K562 (cell line): ENCODE results near the gene KIAA2012.
A peak's percentile ranks its signal among the peaks of the same experiment; 100 is the strongest.
"Not testable (repeated sequence)": the region's sequence is repeated elsewhere in the genome, so short reads cannot be mapped to it uniquely, and the experiment has no call there.

Experiments used
- CHD1 ChIP-seq: fragments of 200-600 bp; sonication (generic); IDR thresholded peaks from one replicate; pipeline ENCODE4 v1.6.1; 2012; ENCODE audit warnings: mild to moderate bottlenecking, moderate library complexity, low read length, inconsistent platforms
- CHD4 ChIP-seq: fragments of 200-600 bp; sonication (generic); IDR thresholded peaks from 3 replicates; pipeline ENCODE4 v1.6.1; 2012; ENCODE audit warnings: low read depth, mild to moderate bottlenecking, mixed read lengths, low read length, inconsistent platforms; ENCODE audit not compliant: insufficient read depth, insufficient replicate concordance, poor library complexity, severe bottlenecking
- DIDO1 ChIP-seq: fragments of 450-650 bp; IDR thresholded peaks from 2 replicates; pipeline ENCODE4 v1.6.1; 2016; ENCODE audit warnings: low read depth, missing biosample characterization, missing genetic modification characterization
- USF1 ChIP-seq: sonication (generic); formaldehyde crosslinking; IDR thresholded peaks from 2 replicates; pipeline ENCODE4 v1.9.0; 2022; ENCODE audit warnings: mild to moderate bottlenecking, missing genetic modification reagents
- ZBTB40 ChIP-seq, 2 experiments: fragments of 450-650 bp in 1 of 2; sonication (generic) in 1 of 2; formaldehyde crosslinking in 1 of 2; IDR thresholded peaks; 2 replicates each; pipeline versions ENCODE4 v1.7.1 to v1.9.0; 2016 to 2022; ENCODE audit warnings: inconsistent platforms in 1 of 2, mild to moderate bottlenecking in 1 of 2, missing genetic modification reagents in 1 of 2

GRCh38 chr2:202247710-202248109 lies 174.7 kb downstream of the KIAA2012 start:
- not testable (repeated sequence) for TF ChIP-seq USF1 (CRISPR knock-in tag); CHD4; CHD1; DIDO1 (tag)
- TF ChIP-seq ZBTB40 (IDR thresholded peaks at IDR 0.05) (peak; percentile 73), ZBTB40 (CRISPR knock-in tag; IDR thresholded peaks at IDR 0.05) (peak; percentile 65)
